Measurements from ENCODE around the gene DNMBP.
"Not testable (repeated sequence)": the region's sequence is repeated elsewhere in the genome, so short reads cannot be mapped to it uniquely, and the experiment has no call there.

DNA sequence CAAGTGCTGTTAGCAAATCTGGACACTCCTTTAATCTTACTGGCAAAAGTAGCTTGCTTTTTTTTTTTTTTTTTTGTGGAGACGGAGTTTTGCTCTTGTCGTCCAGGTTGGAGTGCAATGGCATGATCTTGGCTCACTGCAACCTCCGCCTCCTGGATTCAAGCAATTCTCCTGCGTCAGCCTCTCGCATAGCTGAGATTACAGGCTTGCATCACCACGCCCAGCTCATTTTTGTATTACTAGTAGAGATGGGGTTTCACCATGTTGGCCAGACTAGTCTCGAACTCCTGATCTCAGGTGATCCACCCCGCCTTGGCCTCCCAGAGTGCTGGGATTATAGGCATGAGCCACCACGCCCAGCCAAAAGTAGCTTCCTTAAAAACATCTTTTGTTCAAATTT, 114.7 kb downstream of the DNMBP start:
- TF ChIP-seq SUZ12 (IDR thresholded peaks at IDR 0.05); FOXM1 (IDR thresholded peaks at IDR 0.05; ENCODE audit: borderline replicate concordance); FOXA1 (IDR thresholded peaks at IDR 0.05); BHLHE40 (IDR thresholded peaks at IDR 0.05; ENCODE audit: borderline replicate concordance); ELF4 (IDR thresholded peaks at IDR 0.05); SP1 (IDR thresholded peaks at IDR 0.05): not testable (repeated sequence)

All from HEK293T (cell line).